Common myeloid progenitor, CD34-positive (primary cell): ENCODE measurements around the gene PIGV.
"Not testable (repeated sequence)": the region's sequence is repeated elsewhere in the genome, so short reads cannot be mapped to it uniquely, and the experiment has no call there.

Experiments
- CTCF ChIA-PET: fragments of 350-600 bp; sonication (Branson Sonifier 250); formaldehyde crosslinking; loops from one replicate; lab custom pipeline; 2021; ENCODE audit warnings: antibody characterized with exemption; lab: Charles Lee
- POLR2A ChIA-PET: fragments of 350-600 bp; sonication (Branson Sonifier 250); formaldehyde crosslinking; loops from one replicate; lab custom pipeline; 2021; ENCODE audit warnings: antibody characterized with exemption; lab: Charles Lee
- DNase-seq, 3 donors: peaks; one replicate each; pipeline versions ENCODE4 v3.0.0 to v3.0.0-alpha.2; 2013
- H3K27ac ChIP-seq, 2 experiments: 1 replicate in 1 of 2; 2 replicates in 1 of 2; pipeline ENCODE4 v1.7.0; 2013; ENCODE audit warnings: inconsistent platforms in 2 of 2, low read length in 2 of 2, mild to moderate bottlenecking in 2 of 2, low read depth in 1 of 2, moderate library complexity in 1 of 2; ENCODE audit not compliant: severe bottlenecking in 2 of 2, insufficient read depth in 1 of 2, poor library complexity in 1 of 2
- H3K27me3 ChIP-seq, 5 experiments: replicated peaks in 2 of 5; 1 replicate in 3 of 5; 2 replicates in 2 of 5; pipeline versions ENCODE4 v1.6.1 to v1.7.0; 2013; ENCODE audit warnings: low read length in 4 of 5, mild to moderate bottlenecking in 2 of 5, moderate library complexity in 2 of 5, inconsistent platforms in 1 of 5; ENCODE audit not compliant: insufficient read depth in 5 of 5, control insufficient read depth in 4 of 5
- H3K36me3 ChIP-seq, 4 experiments: 1 replicate in 2 of 4; 2 replicates in 2 of 4; pipeline versions ENCODE4 v1.6.1 to v1.7.0; 2013; ENCODE audit warnings: low read length in 3 of 4, control low read depth in 1 of 4, mild to moderate bottlenecking in 1 of 4; ENCODE audit not compliant: control insufficient read depth in 4 of 4, insufficient read depth in 4 of 4
- H3K4me1 ChIP-seq, 4 experiments: 1 replicate in 3 of 4; 2 replicates in 1 of 4; pipeline versions ENCODE4 v1.6.1 to v1.7.1; 2013; ENCODE audit warnings: low read length in 3 of 4, mild to moderate bottlenecking in 3 of 4, control low read depth in 1 of 4, inconsistent platforms in 1 of 4, moderate library complexity in 1 of 4; ENCODE audit not compliant: control insufficient read depth in 4 of 4, insufficient read depth in 4 of 4; ENCODE audit errors: control extremely low read depth in 1 of 4
- H3K4me3 ChIP-seq, 7 experiments: 1 replicate in 4 of 7; 2 replicates in 3 of 7; pipeline versions ENCODE4 v1.5.1 to v1.7.0; 2013; ENCODE audit warnings: mild to moderate bottlenecking in 7 of 7, low read length in 6 of 7, moderate library complexity in 6 of 7, inconsistent platforms in 2 of 7, low read depth in 2 of 7, control low read depth in 1 of 7; ENCODE audit not compliant: insufficient read depth in 4 of 7, control insufficient read depth in 1 of 7; ENCODE audit errors: extremely low read depth in 1 of 7
- H3K9me3 ChIP-seq, 5 experiments: 1 replicate in 4 of 5; 2 replicates in 1 of 5; pipeline versions ENCODE4 v1.6.1 to v1.7.1; 2013; ENCODE audit warnings: low read length in 4 of 5, mild to moderate bottlenecking in 2 of 5, inconsistent platforms in 1 of 5, low read depth in 1 of 5, moderate library complexity in 1 of 5; ENCODE audit not compliant: control insufficient read depth in 4 of 5, insufficient read depth in 2 of 5; ENCODE audit errors: control extremely low read depth in 1 of 5
- WGBS: methylation state at CpG from one replicate; pipeline ENCODE4 v1.1.5; 2013; ENCODE audit not compliant: insufficient coverage; 5-methylcytosine and 5-hydroxymethylcytosine counted together

The PIGV gene

DNA sequence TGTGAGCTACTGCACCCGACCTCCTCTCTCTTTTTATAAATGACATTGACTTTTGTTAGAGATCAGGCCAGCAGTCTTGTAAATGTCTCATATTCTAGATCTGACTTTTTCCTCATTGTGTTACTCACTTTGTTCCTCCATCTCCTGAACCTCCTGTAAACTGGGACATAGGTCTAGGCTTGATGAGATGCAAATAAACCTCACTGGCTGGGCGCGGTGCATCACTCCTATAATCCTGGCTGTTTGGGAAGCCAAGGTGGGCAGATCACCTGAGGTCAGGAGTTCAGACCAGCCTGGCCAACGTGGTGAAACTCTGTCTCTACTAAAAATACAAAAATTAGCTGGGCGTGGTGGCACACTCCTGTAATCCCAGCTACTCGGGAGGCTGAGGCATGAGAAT, 60.1 kb downstream of the PIGV start:
- WGBS = 94% methylated on average over 6 of the region's 6 CpGs

More for the DNA sequence above, 60.1 kb downstream of the PIGV start:
- H3K9me3 ChIP-seq, H3K27me3 ChIP-seq, H3K4me1 ChIP-seq, DNase-seq, POLR2A ChIA-PET, H3K4me3 ChIP-seq, H3K27ac ChIP-seq: not testable (repeated sequence)
- H3K36me3 ChIP-seq = peaks cover 18 to 69% (median 42%) of the 10 kb centered on the region in 4 experiments
- CTCF ChIA-PET = interaction anchor here (1.1 to 3.1 kb wide), 6 partner anchors 9 to 52 kb away, joined by 3 to 18 read pairs (median 4); partner anchors contain the start of gene GPATCH3
